Esophagus (tissue), 2 donors: ENCODE data around the gene GSTO2. TPM values are rescaled to one million over a fixed set of nuclear protein-coding genes. Genes with fewer than 3 reads are reported as not detected.

ENCODE experiments used
- H3K27ac ChIP-seq, 2 donors: one replicate each; pipeline ENCODE4 v1.5.1; 2013; ENCODE audit warnings: low read depth in 2 of 2, mild to moderate bottlenecking in 2 of 2, inconsistent platforms in 1 of 2, low read length in 1 of 2, moderate library complexity in 1 of 2
- H3K27me3 ChIP-seq, 2 donors: one replicate each; pipeline ENCODE4 v1.6.1; 2013; ENCODE audit warnings: low read length in 2 of 2, control low read depth in 1 of 2, mild to moderate bottlenecking in 1 of 2; ENCODE audit not compliant: insufficient read depth in 2 of 2, control insufficient read depth in 1 of 2
- H3K36me3 ChIP-seq, 2 donors: one replicate each; pipeline ENCODE4 v1.6.1; 2013; ENCODE audit warnings: low read length in 1 of 2; ENCODE audit not compliant: control insufficient read depth in 2 of 2, insufficient read depth in 2 of 2
- H3K4me1 ChIP-seq, 2 donors: one replicate each; pipeline ENCODE4 v1.6.1; 2013; ENCODE audit warnings: low read length in 1 of 2; ENCODE audit not compliant: control insufficient read depth in 2 of 2, insufficient read depth in 2 of 2
- H3K4me3 ChIP-seq, 2 donors: one replicate each; pipeline ENCODE4 v1.5.1; 2013; ENCODE audit warnings: low read length in 2 of 2, mild to moderate bottlenecking in 2 of 2, low read depth in 1 of 2, moderate library complexity in 1 of 2
- H3K9me3 ChIP-seq, 2 donors: one replicate each; pipeline ENCODE4 v1.6.1; 2013; ENCODE audit warnings: mild to moderate bottlenecking in 2 of 2, low read depth in 1 of 2, low read length in 1 of 2, moderate library complexity in 1 of 2; ENCODE audit not compliant: control insufficient read depth in 2 of 2, insufficient read depth in 1 of 2
- WGBS, 2 donors: extraction: QIAGEN DNeasy Blood & Tissue Kit; methylation state at CpG; one replicate each; pipeline ENCODE4 v1.1.7; 2013; 5-methylcytosine and 5-hydroxymethylcytosine counted together
- polyA plus RNA-seq, 2 donors: library from polyadenylated mRNA; stranded (reverse); fragments of 200-250 nt; gene quantifications; one replicate each; pipeline ENCODE4 v1.2.3, GENCODE V29; 2013
- donor health status: healthy with polysubstance abuse.
- donor health status: Bipolar disorder and iron deficiency.

Gene GSTO2
- polyA plus RNA-seq, 2 donors = 19.9 to 20.3 TPM

DNA sequence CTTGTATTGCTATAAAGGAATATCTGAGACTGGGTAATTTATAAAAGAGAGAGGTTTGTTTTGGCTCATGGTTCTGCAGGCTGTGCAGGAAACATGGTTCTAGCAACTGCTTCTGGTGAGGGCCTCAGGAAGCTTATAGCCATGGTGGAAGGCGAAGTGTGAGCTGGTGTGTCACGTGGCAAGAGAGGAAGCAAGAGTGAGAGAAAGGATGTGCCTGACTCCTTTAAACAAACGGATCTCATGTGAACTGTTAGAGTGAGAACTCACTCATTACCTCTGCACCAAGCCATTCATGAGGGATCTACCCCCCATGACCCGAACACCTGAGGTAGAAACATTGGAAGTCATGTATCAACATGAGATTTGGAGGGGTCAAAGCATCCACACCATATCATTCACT is 77.0 kb downstream of the GSTO2 start:
- H3K4me3 ChIP-seq = no peak overlapping the region
- H3K4me1 ChIP-seq = peaks cover 0 to 2% of the 10 kb centered on the region in 2 donors
- H3K36me3 ChIP-seq = no peaks in the 10 kb centered on the region
- H3K9me3 ChIP-seq = no peaks in the 10 kb centered on the region
- H3K27ac ChIP-seq = no peak overlapping the region
- no peaks in the 10 kb centered on the region for H3K27me3 ChIP-seq
- 67 to 68% methylated on average over 4 of the region's 4 CpGs for WGBS, 2 donors

DNA sequence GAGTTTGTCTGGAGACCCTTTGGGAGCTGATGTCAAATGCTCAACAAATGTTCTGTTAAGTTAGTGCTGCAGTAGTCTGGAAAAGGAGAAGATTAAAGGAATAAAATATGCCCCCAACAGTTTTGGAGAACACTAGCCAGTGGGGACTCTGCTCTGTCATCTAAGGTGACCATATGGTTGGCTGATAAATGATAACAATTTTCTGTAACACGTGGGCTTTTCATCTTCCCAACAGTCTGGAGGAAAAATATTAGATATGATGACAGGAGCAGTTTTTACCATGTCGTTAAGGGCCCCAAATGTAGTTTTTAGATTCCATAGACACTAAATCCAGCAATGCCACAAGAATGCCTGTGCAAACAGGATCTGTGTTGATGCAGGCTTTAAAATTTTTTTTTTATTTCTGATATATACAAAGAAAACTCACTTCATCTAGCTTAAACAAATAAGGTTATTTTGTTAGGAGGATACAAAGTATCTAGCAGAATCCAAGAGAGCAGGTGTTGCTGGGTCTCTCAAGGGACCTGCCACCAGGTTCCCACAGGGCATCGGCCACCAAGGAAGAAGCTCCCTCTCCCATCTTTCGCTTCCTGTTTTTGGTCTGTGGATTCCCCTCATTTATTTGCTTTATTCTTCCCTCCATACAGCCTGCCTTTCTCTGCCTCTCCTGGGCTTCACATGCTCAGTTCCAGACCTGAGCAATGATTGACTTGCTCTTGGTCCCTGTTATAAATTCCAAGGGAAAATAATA is 78.5 kb downstream of the GSTO2 start:
- Histone ChIP-seq H3K27ac (peak overlapping the region in 1 of 2 donors; percentile 11), H3K36me3 (no peaks in the 10 kb centered on the region), H3K9me3 (no peaks in the 10 kb centered on the region), H3K4me3 (no peak overlapping the region), H3K27me3 (no peaks in the 10 kb centered on the region), H3K4me1 (peaks cover 0 to 2% of the 10 kb centered on the region in 2 donors)
- 74 to 78% methylated on average over 4 of the region's 4 CpGs for WGBS, 2 donors

DNA sequence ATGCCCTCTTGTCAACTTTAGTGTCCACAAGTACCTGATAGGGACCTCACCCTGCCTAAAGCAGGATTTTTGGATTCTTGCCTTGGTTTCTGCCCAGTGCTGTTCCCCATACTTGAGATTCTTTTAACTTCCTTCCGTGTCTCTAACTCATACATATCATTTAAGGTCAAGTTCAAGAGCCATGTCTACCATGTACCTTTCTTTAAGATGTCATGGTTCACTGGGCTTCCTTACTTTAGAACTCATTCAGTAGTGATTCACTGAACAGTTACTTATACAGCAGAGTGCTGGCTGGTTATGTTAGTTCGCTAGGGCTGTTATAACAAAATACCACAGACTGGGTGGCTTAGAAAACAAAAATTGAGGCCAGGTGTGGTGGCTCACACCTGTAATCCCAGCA is 79.6 kb downstream of the GSTO2 start:
- Histone ChIP-seq H3K36me3 (no peaks in the 10 kb centered on the region), H3K4me3 (no peak overlapping the region), H3K4me1 (peaks cover under 1 to 2% of the 10 kb centered on the region in 2 donors), H3K27me3 (no peaks in the 10 kb centered on the region), H3K27ac (peak overlapping the region in 1 of 2 donors; percentile 16), H3K9me3 (no peaks in the 10 kb centered on the region)
- 79 to 83% methylated on average over 2 of the region's 2 CpGs for WGBS, 2 donors

- H3K36me3 ChIP-seq = no peaks in the 10 kb centered on the region
- no peaks in the 10 kb centered on the region for H3K27me3 ChIP-seq
- peak overlapping the region; percentile 15 to 85 for H3K27ac ChIP-seq
- no peak overlapping the region for H3K4me3 ChIP-seq
- no peaks in the 10 kb centered on the region for H3K9me3 ChIP-seq
- 31 to 33% methylated on average over 5 of the region's 5 CpGs for WGBS, 2 donors
- H3K4me1 ChIP-seq = peaks cover 2 to 5% of the 10 kb centered on the region in 2 donors
Measured at GRCh38 chr10:104349623-104350126, 80.7 kb downstream of the GSTO2 start.

GRCh38 chr10:104350127-104350635 is 81.2 kb downstream of the GSTO2 start:
- Histone ChIP-seq H3K4me1 (peaks cover 2 to 5% of the 10 kb centered on the region in 2 donors), H3K27ac (peak overlapping the region; percentile 15 to 85), H3K4me3 (no peak overlapping the region), H3K27me3 (no peaks in the 10 kb centered on the region), H3K36me3 (no peaks in the 10 kb centered on the region), H3K9me3 (no peaks in the 10 kb centered on the region)
- 26 to 29% methylated on average over 6 of the region's 6 CpGs for WGBS, 2 donors

DNA sequence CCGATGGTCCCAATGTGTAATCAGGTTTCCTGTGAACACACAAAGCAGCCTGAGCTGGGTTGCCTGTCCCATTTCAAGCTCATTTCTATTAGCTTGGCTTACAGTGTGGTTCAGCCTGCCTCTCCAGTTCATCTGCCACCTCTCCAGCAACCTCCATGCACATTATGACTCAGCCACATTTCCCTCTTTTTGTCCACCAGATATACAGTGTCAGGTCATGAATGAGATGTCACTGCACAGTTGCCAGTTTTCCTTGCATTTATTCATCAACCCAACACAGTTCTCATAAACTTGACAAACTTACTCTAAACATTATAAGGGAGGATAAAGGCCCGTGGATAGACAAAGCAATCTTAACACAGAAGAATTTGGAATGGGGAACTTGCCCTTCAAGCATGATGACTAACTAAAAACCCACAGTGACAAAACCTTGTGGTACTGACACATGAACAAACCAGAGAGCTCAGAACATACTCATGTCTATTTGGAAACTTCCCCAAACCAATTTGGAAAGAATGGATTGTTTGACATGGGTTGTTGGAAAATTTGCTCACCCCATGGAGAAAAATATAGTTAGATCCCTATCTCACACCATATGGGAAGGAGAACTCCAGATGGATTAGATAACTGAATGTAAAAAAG is 82.2 kb downstream of the GSTO2 start:
- peak overlapping the region; percentile 66 to 92 for H3K27ac ChIP-seq
- H3K36me3 ChIP-seq = no peaks in the 10 kb centered on the region
- H3K9me3 ChIP-seq = no peaks in the 10 kb centered on the region
- H3K27me3 ChIP-seq = no peaks in the 10 kb centered on the region
- H3K4me3 ChIP-seq = no peak overlapping the region
- H3K4me1 ChIP-seq = peaks cover 2 to 5% of the 10 kb centered on the region in 2 donors
- WGBS, 2 donors = 30 to 32% methylated on average over 2 of the region's 2 CpGs

DNA sequence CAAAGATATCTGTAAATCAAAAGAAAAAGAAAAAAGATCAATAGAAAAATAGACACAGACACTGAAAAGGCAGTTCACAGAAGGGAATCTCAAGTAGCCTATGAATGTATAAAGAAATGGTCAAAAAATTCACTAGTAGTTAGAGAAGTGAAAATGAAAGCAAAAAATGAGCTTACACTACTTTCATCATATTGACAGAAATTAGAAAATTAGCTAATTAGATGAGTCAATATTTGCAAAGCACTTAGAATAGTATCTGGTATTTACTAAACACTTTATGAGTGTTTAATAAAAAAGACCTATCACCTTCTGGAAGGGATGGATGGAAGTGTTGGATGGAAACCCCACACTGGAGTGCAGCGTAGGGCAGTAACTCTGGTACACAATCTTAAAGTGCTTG is 82.9 kb downstream of the GSTO2 start:
- H3K4me3 ChIP-seq = no peak overlapping the region
- 73 to 89% methylated on average over 1 of the region's 1 CpG for WGBS, 2 donors
- H3K4me1 ChIP-seq = peaks cover 2 to 5% of the 10 kb centered on the region in 2 donors
- no peaks in the 10 kb centered on the region for H3K36me3 ChIP-seq
- peak overlapping the region in 1 of 2 donors; percentile 31 for H3K27ac ChIP-seq
- H3K27me3 ChIP-seq = no peaks in the 10 kb centered on the region
- H3K9me3 ChIP-seq = no peaks in the 10 kb centered on the region

DNA sequence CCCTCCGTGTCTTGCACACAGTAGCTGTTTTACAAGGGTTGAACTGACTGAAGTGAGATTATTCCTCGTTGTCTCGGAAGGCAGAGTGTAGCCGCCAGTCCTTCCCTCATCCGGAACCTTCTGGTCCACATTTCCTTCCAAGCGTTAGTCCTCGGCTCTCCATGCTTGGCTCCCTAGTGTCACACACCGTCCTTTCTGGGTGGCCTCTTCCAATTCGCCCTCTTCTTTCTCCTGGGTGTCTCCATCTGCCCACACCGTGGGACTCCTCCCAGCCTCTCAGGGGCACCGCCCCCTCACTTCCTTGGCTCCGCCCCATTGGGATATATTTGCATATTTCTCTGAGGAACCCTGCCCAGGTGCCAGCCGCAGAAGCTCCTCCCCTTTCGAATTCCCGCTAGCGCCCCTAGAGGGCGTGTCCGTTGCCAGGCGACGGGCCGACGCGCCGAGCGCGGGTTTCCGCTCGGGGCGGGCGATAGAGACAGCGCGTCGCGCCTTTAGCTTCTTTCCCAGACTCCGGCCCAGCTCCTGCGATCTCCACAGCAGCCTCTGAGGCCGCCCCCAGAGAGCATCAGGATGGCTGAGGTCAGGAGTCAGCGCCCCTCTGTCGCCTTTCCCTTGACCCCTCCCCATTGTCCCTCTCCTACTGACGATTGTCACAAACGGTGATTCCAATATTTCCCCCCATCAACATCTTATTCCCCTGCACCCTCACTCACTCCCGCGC is 84.5 kb downstream of the GSTO2 start, which contains the start of gene CFAP58:
Gene CFAP58 (plus strand): TSS at position 509 of the 724 bp plus-strand sequence. CDS start 65 bp downstream, at position 574.
- Histone ChIP-seq H3K4me1 (peaks cover 2 to 5% of the 10 kb centered on the region in 2 donors), H3K9me3 (no peaks in the 10 kb centered on the region), H3K27ac (peak within 1 kb of the TSS in 1 of 2 donors; percentile 59), H3K27me3 (no peaks in the 10 kb centered on the region), H3K4me3 (peak within 1 kb of the TSS; percentile 47 to 48), H3K36me3 (no peaks in the 10 kb centered on the region)
- 2% methylated on average over 43 of the region's 43 CpGs for WGBS, 2 donors
